HCT116 (cell line): ENCODE results near the gene TMEFF2. TPM values are rescaled to one million over a fixed set of nuclear protein-coding genes. Genes with fewer than 3 reads are reported as not detected.

Experiments
- ATAC-seq: fragments of 200-7000 bp; cut with Tn5 transposase; 2 replicates; pipeline ENCODE4 v1.9.1; 2020; ENCODE audit warnings: mild to moderate bottlenecking, moderate library complexity
- BruUV-seq: library from RNA; stranded (reverse); fragments of 400-500 nt; replicated peaks from 2 replicates; lab custom pipeline; 2021; lab: Mats Ljungman, UMichigan
- CTCF ChIA-PET: fragments of 300-600 bp; sonication (Branson Sonifier 250); formaldehyde crosslinking; loops from one replicate; lab custom pipeline; 2021; ENCODE audit warnings: antibody characterized with exemption; lab: Charles Lee
- POLR2A ChIA-PET: fragments of 300-600, 350-600 bp; sonication (Branson Sonifier 250); formaldehyde crosslinking; loops from one replicate; lab custom pipeline; 2021; ENCODE audit warnings: antibody characterized with exemption; lab: Charles Lee
- RAD21 ChIA-PET, 2 experiments: fragments of 300-600 bp; sonication (Branson Sonifier 250); formaldehyde crosslinking; loops; one replicate each; lab custom pipeline; 2023; ENCODE audit warnings: low total read pairs in 2 of 2; ENCODE audit not compliant: uncharacterized antibody in 2 of 2, unreplicated experiment in 2 of 2, low non-redundant PET in 1 of 2; lab: Charles Lee
- DNase-seq: peaks from one replicate; pipeline ENCODE4 v3.0.0-alpha.2; 2010; ENCODE audit warnings: low read depth, low spot score
- H2AFZ ChIP-seq: fragments of 200-600 bp; shearing (Covaris generic), sonication (generic); 2 replicates; pipeline ENCODE4 v1.6.1; 2017; ENCODE audit warnings: low read depth, mixed run types, mixed read lengths, antibody characterized with exemption, low read length; ENCODE audit not compliant: poor library complexity, severe bottlenecking
- H3K27ac ChIP-seq: 2 replicates; pipeline ENCODE4 v1.5.1; 2012; ENCODE audit warnings: low read depth, low read length
- H3K27me3 ChIP-seq: fragments of 200-600 bp; sonication (generic); 2 replicates; pipeline ENCODE4 v1.6.1; 2016; ENCODE audit warnings: mixed run types, low read length, mixed read lengths; ENCODE audit not compliant: insufficient read depth
- H3K36me3 ChIP-seq, 2 experiments: fragments of 200-500 bp in 1 of 2; fragments of 200-600 bp in 1 of 2; sonication (Bioruptor generic) in 1 of 2; sonication (generic) in 1 of 2; 2 replicates each; pipeline versions ENCODE4 v1.5.1 to v1.6.1; 2014 to 2016; ENCODE audit warnings: low read length in 2 of 2, inconsistent platforms in 1 of 2, mixed read lengths in 1 of 2, mixed run types in 1 of 2; ENCODE audit not compliant: insufficient read depth in 2 of 2, control insufficient read depth in 1 of 2
- H3K4me1 ChIP-seq, 2 experiments: fragments of 200-600 bp in 1 of 2; sonication (generic) in 1 of 2; 2 replicates each; pipeline versions ENCODE4 v1.5.1 to v1.6.1; 2012 to 2017; ENCODE audit warnings: low read length in 2 of 2, inconsistent platforms in 1 of 2, mild to moderate bottlenecking in 1 of 2, mixed read lengths in 1 of 2, mixed run types in 1 of 2, moderate library complexity in 1 of 2; ENCODE audit not compliant: insufficient read depth in 2 of 2, control insufficient read depth in 1 of 2
- H3K4me2 ChIP-seq: fragments of 200-600 bp; sonication (generic); 2 replicates; pipeline ENCODE4 v1.6.1; 2017; ENCODE audit warnings: mixed run types, low read length, mixed read lengths
- H3K4me3 ChIP-seq, 2 experiments: fragments of 200-600 bp in 1 of 2; sonication (generic) in 1 of 2; replicated peaks in 1 of 2; 2 replicates each; pipeline ENCODE4 v1.5.1; 2011 to 2016; ENCODE audit warnings: low read length in 2 of 2, control low read depth in 1 of 2, low read depth in 1 of 2, mild to moderate bottlenecking in 1 of 2, mixed read lengths in 1 of 2, mixed run types in 1 of 2
- H3K79me2 ChIP-seq: fragments of 200-600 bp; sonication (generic); 2 replicates; pipeline ENCODE4 v1.6.1; 2017; ENCODE audit warnings: mild to moderate bottlenecking, mixed run types, low read length, moderate library complexity, mixed read lengths; ENCODE audit not compliant: insufficient read depth
- H3K9ac ChIP-seq: fragments of 200-600 bp; sonication (generic); 2 replicates; pipeline ENCODE4 v1.6.1; 2016; ENCODE audit warnings: low read length, mixed read lengths
- H3K9me2 ChIP-seq: fragments of 200-600 bp; sonication (generic), shearing (Covaris generic); 2 replicates; pipeline ENCODE4 v1.6.1; 2017; ENCODE audit warnings: mixed run types, mild to moderate bottlenecking, moderate library complexity; ENCODE audit not compliant: insufficient read depth
- H3K9me3 ChIP-seq, 2 experiments: fragments of 200-500 bp in 1 of 2; fragments of 200-600 bp in 1 of 2; sonication (Bioruptor generic) in 1 of 2; sonication (generic) in 1 of 2; 2 replicates each; pipeline ENCODE4 v1.6.1; 2014 to 2017; ENCODE audit warnings: low read length in 2 of 2, mixed read lengths in 2 of 2, inconsistent platforms in 1 of 2, low read depth in 1 of 2, mild to moderate bottlenecking in 1 of 2, mixed run types in 1 of 2, moderate library complexity in 1 of 2; ENCODE audit not compliant: control insufficient read depth in 1 of 2, insufficient read depth in 1 of 2
- H4K20me1 ChIP-seq: fragments of 200-600 bp; sonication (generic), shearing (Covaris generic); 2 replicates; pipeline ENCODE4 v1.6.1; 2017; ENCODE audit warnings: mixed run types, mild to moderate bottlenecking, moderate library complexity; ENCODE audit not compliant: insufficient read depth
- EGR1 ChIP-seq: IDR thresholded peaks from 2 replicates; pipeline ENCODE4 v1.6.1; 2012; ENCODE audit warnings: low read depth
- ELF1 ChIP-seq: IDR thresholded peaks from 2 replicates; pipeline ENCODE4 v1.6.1; 2012; ENCODE audit warnings: low read depth, borderline replicate concordance
- EZH2phosphoT487 ChIP-seq: fragments of 200-600 bp; IDR thresholded peaks from 2 replicates; pipeline ENCODE4 v1.6.1; 2018; ENCODE audit warnings: antibody characterized with exemption, borderline replicate concordance
- FOSL1 ChIP-seq: IDR thresholded peaks from 2 replicates; pipeline ENCODE4 v1.6.1; 2012; ENCODE audit warnings: low read depth
- SRF ChIP-seq: IDR thresholded peaks from 2 replicates; pipeline ENCODE4 v1.6.1; 2012; ENCODE audit warnings: low read depth
- intact Hi-C: fragments of 100-400 bp; cut with micrococcal nuclease; formaldehyde crosslinking; loops from 2 replicates; pipeline ENCODE4 v1.10.0; 2022
- total RNA-seq: library from RNA; stranded (reverse); gene quantifications from one replicate; pipeline ENCODE4 v1.2.1, GENCODE V29; 2021; ENCODE audit not compliant: unreplicated experiment
- TF ChIP-seq, protein P1 (sequence below): IDR thresholded peaks from 2 replicates; pipeline ENCODE4 v1.6.1; 2012; ENCODE audit warnings: low read depth
- TF ChIP-seq, protein P2 (sequence below): IDR thresholded peaks from 2 replicates; pipeline ENCODE4 v1.6.1; 2012

TMEFF2 gene
- total RNA-seq, 1 experiment from 2014 or later = not detected

DNA sequence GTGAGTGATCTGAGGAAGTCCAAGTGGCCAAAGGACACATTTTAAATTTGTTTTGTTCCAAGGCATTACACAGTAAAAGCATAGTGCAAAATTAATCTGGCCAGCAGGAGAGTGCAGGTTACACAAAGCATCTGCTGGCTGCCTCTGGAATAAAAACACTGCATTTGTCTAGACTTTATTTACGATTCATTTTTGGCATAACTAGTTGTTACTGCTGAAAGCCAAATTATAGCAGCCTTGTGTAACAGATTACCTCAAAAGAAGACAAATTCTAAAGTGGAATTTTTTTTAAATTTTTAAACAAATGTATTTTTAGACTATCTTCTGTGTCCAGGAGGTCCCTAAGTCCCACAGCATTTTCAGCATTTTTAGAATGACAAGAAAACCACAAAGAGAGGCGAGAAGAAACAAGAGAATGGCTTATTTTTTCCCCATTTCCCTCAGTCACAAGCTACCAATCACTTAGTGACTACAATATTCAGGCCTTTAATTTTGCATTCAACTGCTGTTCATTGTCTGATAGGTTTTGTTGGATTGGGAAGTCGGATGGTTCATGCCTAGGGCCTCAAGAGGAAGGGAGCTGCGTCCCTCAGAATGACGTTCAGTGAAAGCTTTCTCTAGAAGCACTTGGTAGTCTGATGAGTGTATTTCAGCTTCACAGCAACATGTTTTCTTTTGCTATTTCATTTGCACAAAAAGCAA, 46.0 kb downstream of the TMEFF2 start:
- Histone ChIP-seq H3K4me1 (no peaks in the 10 kb centered on the region; a peak in 1 of 4 replicates), H3K9ac (no peak overlapping the region), H3K9me3 (no peaks in the 10 kb centered on the region), H3K4me2 (no peak overlapping the region), H3K27me3 (no peaks in the 10 kb centered on the region), H2AFZ (no peak overlapping the region), H3K4me3 (no peak overlapping the region), H3K27ac (no peak overlapping the region), H4K20me1 (no peaks in the 10 kb centered on the region), H3K36me3 (no peaks in the 10 kb centered on the region), H3K79me2 (no peaks in the 10 kb centered on the region), H3K9me2 (0 out of 2 replicates have a peak, but pooled peaks cover 8% of the 10 kb centered on the region)
- DNase-seq (no peak), ATAC-seq (no peak)
- BruUV-seq = no TSS peak
- no peak for TF ChIP-seq EZH2phosphoT487
- no peak for TF ChIP-seq ELF1
- TF ChIP-seq, protein P1, sequence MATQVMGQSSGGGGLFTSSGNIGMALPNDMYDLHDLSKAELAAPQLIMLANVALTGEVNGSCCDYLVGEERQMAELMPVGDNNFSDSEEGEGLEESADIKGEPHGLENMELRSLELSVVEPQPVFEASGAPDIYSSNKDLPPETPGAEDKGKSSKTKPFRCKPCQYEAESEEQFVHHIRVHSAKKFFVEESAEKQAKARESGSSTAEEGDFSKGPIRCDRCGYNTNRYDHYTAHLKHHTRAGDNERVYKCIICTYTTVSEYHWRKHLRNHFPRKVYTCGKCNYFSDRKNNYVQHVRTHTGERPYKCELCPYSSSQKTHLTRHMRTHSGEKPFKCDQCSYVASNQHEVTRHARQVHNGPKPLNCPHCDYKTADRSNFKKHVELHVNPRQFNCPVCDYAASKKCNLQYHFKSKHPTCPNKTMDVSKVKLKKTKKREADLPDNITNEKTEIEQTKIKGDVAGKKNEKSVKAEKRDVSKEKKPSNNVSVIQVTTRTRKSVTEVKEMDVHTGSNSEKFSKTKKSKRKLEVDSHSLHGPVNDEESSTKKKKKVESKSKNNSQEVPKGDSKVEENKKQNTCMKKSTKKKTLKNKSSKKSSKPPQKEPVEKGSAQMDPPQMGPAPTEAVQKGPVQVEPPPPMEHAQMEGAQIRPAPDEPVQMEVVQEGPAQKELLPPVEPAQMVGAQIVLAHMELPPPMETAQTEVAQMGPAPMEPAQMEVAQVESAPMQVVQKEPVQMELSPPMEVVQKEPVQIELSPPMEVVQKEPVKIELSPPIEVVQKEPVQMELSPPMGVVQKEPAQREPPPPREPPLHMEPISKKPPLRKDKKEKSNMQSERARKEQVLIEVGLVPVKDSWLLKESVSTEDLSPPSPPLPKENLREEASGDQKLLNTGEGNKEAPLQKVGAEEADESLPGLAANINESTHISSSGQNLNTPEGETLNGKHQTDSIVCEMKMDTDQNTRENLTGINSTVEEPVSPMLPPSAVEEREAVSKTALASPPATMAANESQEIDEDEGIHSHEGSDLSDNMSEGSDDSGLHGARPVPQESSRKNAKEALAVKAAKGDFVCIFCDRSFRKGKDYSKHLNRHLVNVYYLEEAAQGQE = no peak
- no peak for TF ChIP-seq SRF
- no peak for TF ChIP-seq FOSL1
- no peak for TF ChIP-seq EGR1
- TF ChIP-seq, protein P2, sequence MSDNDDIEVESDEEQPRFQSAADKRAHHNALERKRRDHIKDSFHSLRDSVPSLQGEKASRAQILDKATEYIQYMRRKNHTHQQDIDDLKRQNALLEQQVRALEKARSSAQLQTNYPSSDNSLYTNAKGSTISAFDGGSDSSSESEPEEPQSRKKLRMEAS = no peak
- CTCF ChIA-PET = interaction anchor here (0.9 to 2.5 kb wide), 3 partner anchors 14 to 337 kb away, joined by 5 to 14 read pairs (median 6); no protein-coding TSS in a partner anchor
- intact Hi-C loops = no loop called here
- RAD21 ChIA-PET = no interaction called here
- POLR2A ChIA-PET = no interaction called here
